WTC11 (cell line): ENCODE data around the gene BZW2. TPM values are rescaled to one million over a fixed set of nuclear protein-coding genes. Genes with fewer than 3 reads are reported as not detected.
A peak's percentile ranks its signal among the peaks of the same experiment; 100 is the strongest.

Experiments
- ATAC-seq: fragments of 200-7000 bp; cut with Tn5 transposase; 2 replicates; pipeline ENCODE4 v1.10.0; 2021; ENCODE audit warnings: mild to moderate bottlenecking, moderate library complexity
- CTCF ChIA-PET: fragments of 300-600 bp; sonication (Branson Sonifier 250); formaldehyde crosslinking; loops from one replicate; lab custom pipeline; 2021; ENCODE audit warnings: antibody characterized with exemption; lab: Charles Lee
- POLR2A ChIA-PET: fragments of 350-600 bp; sonication (Branson Sonifier 250); formaldehyde crosslinking; loops from one replicate; lab custom pipeline; 2021; ENCODE audit warnings: antibody characterized with exemption; lab: Charles Lee
- DNase-seq: peaks from one replicate; pipeline ENCODE4 v3.0.0; 2021; ENCODE audit warnings: low spot score
- H3K27ac Mint-ChIP-seq: 2 replicates; pipeline ENCODE4 v1.8.0; 2021; ENCODE audit warnings: mixed read lengths
- H3K27me3 Mint-ChIP-seq: 2 replicates; pipeline ENCODE4 v1.8.0; 2021; ENCODE audit warnings: low read depth, mild to moderate bottlenecking, moderate library complexity, mixed read lengths
- H3K36me3 Mint-ChIP-seq: 2 replicates; pipeline ENCODE4 v1.8.0; 2021; ENCODE audit warnings: mixed read lengths
- H3K4me1 Mint-ChIP-seq: 2 replicates; pipeline ENCODE4 v1.8.0; 2022; ENCODE audit warnings: mixed read lengths
- H3K4me3 Mint-ChIP-seq: 2 replicates; pipeline ENCODE4 v1.8.0; 2021; ENCODE audit warnings: mild to moderate bottlenecking, moderate library complexity, mixed read lengths
- H3K9me3 Mint-ChIP-seq: 2 replicates; pipeline ENCODE4 v1.8.0; 2021; ENCODE audit warnings: mixed read lengths
- ATF1 ChIP-seq: sonication (generic); formaldehyde crosslinking; IDR thresholded peaks from 2 replicates; pipeline ENCODE4 v1.8.1; 2023; ENCODE audit warnings: mild to moderate bottlenecking, moderate library complexity, missing genetic modification reagents
- CREB1 ChIP-seq: sonication (generic); formaldehyde crosslinking; IDR thresholded peaks from 2 replicates; pipeline ENCODE4 v1.8.0; 2023; ENCODE audit warnings: mild to moderate bottlenecking, missing genetic modification reagents
- E2F1 ChIP-seq: sonication (generic); formaldehyde crosslinking; IDR thresholded peaks from 2 replicates; pipeline ENCODE4 v1.8.0; 2022; ENCODE audit warnings: mild to moderate bottlenecking, missing genetic modification reagents
- E2F4 ChIP-seq: sonication (generic); formaldehyde crosslinking; IDR thresholded peaks from 2 replicates; pipeline ENCODE4 v1.8.1; 2022; ENCODE audit warnings: low read depth, mild to moderate bottlenecking, moderate library complexity, missing genetic modification reagents, borderline replicate concordance
- FOXP1 ChIP-seq: sonication (generic); formaldehyde crosslinking; IDR thresholded peaks from 2 replicates; pipeline ENCODE4 v1.8.0; 2022; ENCODE audit warnings: missing genetic modification reagents, mild to moderate bottlenecking, moderate library complexity, borderline replicate concordance
- HMGA2 ChIP-seq: fragments of 250-450 bp; sonication (Bioruptor Pico); IDR thresholded peaks from 2 replicates; pipeline ENCODE4 v1.4.0; 2021; ENCODE audit warnings: mild to moderate bottlenecking, moderate library complexity
- HMGXB4 ChIP-seq: sonication (generic); formaldehyde crosslinking; IDR thresholded peaks from 2 replicates; pipeline ENCODE4 v1.8.1; 2023; ENCODE audit warnings: mild to moderate bottlenecking, moderate library complexity, missing genetic modification reagents
- JAZF1 ChIP-seq: fragments of 250-450 bp; sonication (Bioruptor Pico); IDR thresholded peaks from 2 replicates; pipeline ENCODE4 v1.9.0; 2021; ENCODE audit warnings: moderate library complexity, mild to moderate bottlenecking, inconsistent platforms
- MXD4 ChIP-seq: fragments of 250-450 bp; sonication (Bioruptor Pico); IDR thresholded peaks from 2 replicates; pipeline ENCODE4 v1.8.0; 2021; ENCODE audit warnings: mild to moderate bottlenecking, moderate library complexity, borderline replicate concordance
- NFE2L1 ChIP-seq: sonication (generic); formaldehyde crosslinking; IDR thresholded peaks from 2 replicates; pipeline ENCODE4 v1.8.1; 2023; ENCODE audit warnings: missing genetic modification reagents
- NFYB ChIP-seq: sonication (generic); formaldehyde crosslinking; conservative IDR thresholded peaks from 2 replicates; pipeline ENCODE4 v1.8.0; 2022; ENCODE audit warnings: low read depth, missing genetic modification reagents
- NR1H2 ChIP-seq: sonication (generic); formaldehyde crosslinking; IDR thresholded peaks from 2 replicates; pipeline ENCODE4 v1.9.0; 2021; ENCODE audit warnings: mild to moderate bottlenecking, moderate library complexity, missing genetic modification reagents
- RORB ChIP-seq: fragments of 250-450 bp; sonication (Bioruptor Pico); IDR thresholded peaks from 2 replicates; pipeline ENCODE4 v1.9.0; 2021; ENCODE audit warnings: mild to moderate bottlenecking
- SP1 ChIP-seq: sonication (generic); formaldehyde crosslinking; conservative IDR thresholded peaks from 2 replicates; pipeline ENCODE4 v1.8.1; 2022; ENCODE audit warnings: missing genetic modification reagents
- TCF7 ChIP-seq: sonication (generic); formaldehyde crosslinking; IDR thresholded peaks from 2 replicates; pipeline ENCODE4 v1.8.0; 2022; ENCODE audit warnings: mild to moderate bottlenecking, low read depth, missing genetic modification reagents, moderate library complexity
- TEAD1 ChIP-seq: sonication (generic); formaldehyde crosslinking; IDR thresholded peaks from 2 replicates; pipeline ENCODE4 v1.8.0; 2022; ENCODE audit warnings: mild to moderate bottlenecking, missing genetic modification reagents
- TP53 ChIP-seq: sonication (generic); formaldehyde crosslinking; IDR thresholded peaks from 2 replicates; pipeline ENCODE4 v1.8.1; 2023; ENCODE audit warnings: mild to moderate bottlenecking, missing genetic modification reagents
- ZNF138 ChIP-seq: sonication (generic); formaldehyde crosslinking; conservative IDR thresholded peaks from 2 replicates; pipeline ENCODE4 v1.8.1; 2022; ENCODE audit warnings: mild to moderate bottlenecking, moderate library complexity, missing genetic modification reagents
- ZNF317 ChIP-seq: sonication (generic); formaldehyde crosslinking; IDR thresholded peaks from 2 replicates; pipeline ENCODE4 v1.8.1; 2023; ENCODE audit warnings: low read depth, mild to moderate bottlenecking, moderate library complexity, missing genetic modification reagents, borderline replicate concordance
- ZNF416 ChIP-seq: fragments of 250-450 bp; sonication (Bioruptor Pico); IDR thresholded peaks from 2 replicates; pipeline ENCODE4 v1.9.0; 2021; ENCODE audit warnings: mild to moderate bottlenecking, inconsistent platforms
- ZNF425 ChIP-seq: fragments of 250-450 bp; sonication (Bioruptor Pico); conservative IDR thresholded peaks from 2 replicates; pipeline ENCODE4 v1.9.0; 2021; ENCODE audit warnings: mild to moderate bottlenecking
- total RNA-seq: library from RNA; stranded (reverse); gene quantifications from 3 replicates; pipeline ENCODE4 v1.2.3, GENCODE V29; 2021
- TF ChIP-seq, protein P1 (sequence below): sonication (generic); formaldehyde crosslinking; IDR thresholded peaks from 2 replicates; pipeline ENCODE4 v1.8.1; 2023; ENCODE audit warnings: mild to moderate bottlenecking, missing genetic modification reagents
- TF ChIP-seq, protein P2 (sequence below): sonication (generic); formaldehyde crosslinking; IDR thresholded peaks from 2 replicates; pipeline ENCODE4 v1.8.1; 2023; ENCODE audit warnings: mild to moderate bottlenecking, missing genetic modification reagents, moderate library complexity
- TF ChIP-seq, protein P3 (sequence below): sonication (generic); formaldehyde crosslinking; IDR thresholded peaks from 2 replicates; pipeline ENCODE4 v1.8.0; 2023; ENCODE audit warnings: missing genetic modification reagents

BZW2 gene
- total RNA-seq, 1 experiment from 2014 or later, result 105 TPM

GRCh38 chr7:16754856-16755317, 108.9 kb downstream of the BZW2 start:
- no peaks in the 10 kb centered on the region for H3K9me3 Mint-ChIP-seq
- TF ChIP-seq NFYB (CRISPR knock-in tag), result no peak
- TF ChIP-seq MXD4 (CRISPR knock-in tag), result no peak
- TF ChIP-seq CREB1 (CRISPR knock-in tag), result no peak
- no peak for TF ChIP-seq TEAD1 (CRISPR knock-in tag)
- no peak for TF ChIP-seq JAZF1 (CRISPR knock-in tag)
- no peak for TF ChIP-seq E2F1 (CRISPR knock-in tag)
- no peak for TF ChIP-seq SP1 (CRISPR knock-in tag)
- no peak for TF ChIP-seq HMGXB4 (CRISPR knock-in tag)
- no peak for TF ChIP-seq FOXP1 (CRISPR knock-in tag)
- no peak for TF ChIP-seq NFE2L1 (CRISPR knock-in tag)
- no peak for TF ChIP-seq ZNF317
- TF ChIP-seq TP53 (CRISPR knock-in tag), result no peak
- TF ChIP-seq RORB (CRISPR knock-in tag), result no peak
- TF ChIP-seq ZNF425 (CRISPR knock-in tag), result no peak
- TF ChIP-seq, all 79 proteins: peak for 0
- DNase-seq (no peak), ATAC-seq (no peak)
- Mint-ChIP-seq H3K4me1 (peaks cover 36% of the 10 kb centered on the region), H3K4me3 (peak overlapping the region; percentile 87), H3K36me3 (no peaks in the 10 kb centered on the region), H3K27ac (peak overlapping the region; percentile 55; the same call in 1 of the 2 replicates), H3K27me3 (0 out of 2 replicates have a peak, but pooled peaks cover 8% of the 10 kb centered on the region)
- POLR2A ChIA-PET, result no interaction called here
- CTCF ChIA-PET, result interaction anchor here (1.8 kb wide), 1 partner anchor 60 kb away, joined by 9 read pairs; no protein-coding TSS in a partner anchor

GRCh38 chr7:16755397-16755796, 109.4 kb downstream of the BZW2 start:
- peak overlapping the region; percentile 87 for H3K4me3 Mint-ChIP-seq
- POLR2A ChIA-PET, result no interaction called here
- CTCF ChIA-PET, result no interaction called here
- ATAC-seq (no peak), DNase-seq (no peak)
- no peak overlapping the region for H3K27ac Mint-ChIP-seq
- 0 out of 2 replicates have a peak, but pooled peaks cover 8% of the 10 kb centered on the region for H3K27me3 Mint-ChIP-seq
- no peaks in the 10 kb centered on the region for H3K36me3 Mint-ChIP-seq
- peaks cover 36% of the 10 kb centered on the region for H3K4me1 Mint-ChIP-seq
- H3K9me3 Mint-ChIP-seq, result no peaks in the 10 kb centered on the region
- TF ChIP-seq ZNF138 (CRISPR knock-in tag) (no peak), ZNF416 (CRISPR knock-in tag) (no peak), E2F4 (CRISPR knock-in tag) (no peak), HMGA2 (CRISPR knock-in tag) (no peak), MXD4 (CRISPR knock-in tag) (no peak), TCF7 (CRISPR knock-in tag) (no peak), NFE2L1 (CRISPR knock-in tag) (no peak), NR1H2 (CRISPR knock-in tag) (no peak), ATF1 (no peak)
- TF ChIP-seq, protein P1, sequence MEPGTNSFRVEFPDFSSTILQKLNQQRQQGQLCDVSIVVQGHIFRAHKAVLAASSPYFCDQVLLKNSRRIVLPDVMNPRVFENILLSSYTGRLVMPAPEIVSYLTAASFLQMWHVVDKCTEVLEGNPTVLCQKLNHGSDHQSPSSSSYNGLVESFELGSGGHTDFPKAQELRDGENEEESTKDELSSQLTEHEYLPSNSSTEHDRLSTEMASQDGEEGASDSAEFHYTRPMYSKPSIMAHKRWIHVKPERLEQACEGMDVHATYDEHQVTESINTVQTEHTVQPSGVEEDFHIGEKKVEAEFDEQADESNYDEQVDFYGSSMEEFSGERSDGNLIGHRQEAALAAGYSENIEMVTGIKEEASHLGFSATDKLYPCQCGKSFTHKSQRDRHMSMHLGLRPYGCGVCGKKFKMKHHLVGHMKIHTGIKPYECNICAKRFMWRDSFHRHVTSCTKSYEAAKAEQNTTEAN (CRISPR knock-in tag), result no peak
- TF ChIP-seq, protein P2, sequence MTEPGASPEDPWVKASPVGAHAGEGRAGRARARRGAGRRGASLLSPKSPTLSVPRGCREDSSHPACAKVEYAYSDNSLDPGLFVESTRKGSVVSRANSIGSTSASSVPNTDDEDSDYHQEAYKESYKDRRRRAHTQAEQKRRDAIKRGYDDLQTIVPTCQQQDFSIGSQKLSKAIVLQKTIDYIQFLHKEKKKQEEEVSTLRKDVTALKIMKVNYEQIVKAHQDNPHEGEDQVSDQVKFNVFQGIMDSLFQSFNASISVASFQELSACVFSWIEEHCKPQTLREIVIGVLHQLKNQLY (CRISPR knock-in tag), result no peak
- TF ChIP-seq, protein P3, sequence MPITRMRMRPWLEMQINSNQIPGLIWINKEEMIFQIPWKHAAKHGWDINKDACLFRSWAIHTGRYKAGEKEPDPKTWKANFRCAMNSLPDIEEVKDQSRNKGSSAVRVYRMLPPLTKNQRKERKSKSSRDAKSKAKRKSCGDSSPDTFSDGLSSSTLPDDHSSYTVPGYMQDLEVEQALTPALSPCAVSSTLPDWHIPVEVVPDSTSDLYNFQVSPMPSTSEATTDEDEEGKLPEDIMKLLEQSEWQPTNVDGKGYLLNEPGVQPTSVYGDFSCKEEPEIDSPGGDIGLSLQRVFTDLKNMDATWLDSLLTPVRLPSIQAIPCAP (CRISPR knock-in tag), result no peak
